GF-D8 (cell line): ENCODE results near the gene RANBP3.
"Not testable (repeated sequence)": the region's sequence is repeated elsewhere in the genome, so short reads cannot be mapped to it uniquely, and the experiment has no call there.

Experiments
- DNase-seq: peaks from one replicate; lab custom pipeline; 2025; lab: John Stamatoyannopoulos, UW

Gene RANBP3

DNA sequence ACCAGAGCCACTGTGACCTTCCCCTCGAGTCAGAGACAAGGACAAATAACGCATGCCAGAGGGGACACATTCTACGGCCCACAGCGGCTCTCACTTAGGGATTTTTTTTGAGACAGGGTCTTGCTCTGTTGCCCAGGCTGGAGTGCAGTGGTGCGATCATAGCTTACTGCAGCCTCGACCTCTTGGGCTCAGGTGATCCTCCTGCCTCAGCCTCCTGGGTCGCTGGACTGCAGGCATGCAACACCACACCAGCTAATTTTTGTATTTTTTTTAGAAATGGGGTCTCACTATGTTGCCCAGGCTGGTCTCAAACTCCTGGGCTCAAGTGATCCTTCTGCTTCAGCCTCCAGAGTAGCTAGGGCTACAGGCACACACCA, 28.1 kb upstream of the RANBP3 start:
- DNase-seq, result not testable (repeated sequence)

GRCh38 chr19:6005321-6006069, 27.6 kb upstream of the RANBP3 start:
- DNase-seq, result no peak

DNA sequence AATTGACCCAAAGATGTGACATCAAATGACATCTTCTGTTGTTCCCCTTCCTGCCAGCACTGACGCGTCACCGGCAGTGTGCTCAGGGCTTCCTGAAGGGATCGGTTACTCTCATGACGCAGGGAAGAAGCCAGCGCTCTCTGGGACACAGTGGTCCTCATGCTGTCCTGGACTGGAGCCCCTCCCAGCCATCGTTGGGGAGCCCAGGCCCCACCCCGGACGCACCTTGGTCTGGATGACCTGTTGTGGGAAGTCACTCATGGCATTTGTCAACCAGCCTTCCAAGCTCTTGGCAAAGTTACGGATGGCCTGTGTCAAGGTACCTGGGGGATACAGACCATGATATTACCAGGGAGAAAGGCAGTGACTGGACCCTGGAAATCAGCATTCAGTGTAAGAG, 26.0 kb upstream of the RANBP3 start:
- no peak for DNase-seq

GRCh38 chr19:6002591-6002990, 24.7 kb upstream of the RANBP3 start:
- DNase-seq, result no peak

- DNase-seq, result no peak
These were observed 22.4 kb upstream of the RANBP3 start for GRCh38 chr19:6000228-6000847.

GRCh38 chr19:5999693-6000092, 21.8 kb upstream of the RANBP3 start:
- DNase-seq, result no peak

- no peak for DNase-seq
These were observed 19.4 kb upstream of the RANBP3 start for GRCh38 chr19:5997371-5997770.

GRCh38 chr19:5996623-5997320, 18.8 kb upstream of the RANBP3 start:
- DNase-seq, result no peak

DNA sequence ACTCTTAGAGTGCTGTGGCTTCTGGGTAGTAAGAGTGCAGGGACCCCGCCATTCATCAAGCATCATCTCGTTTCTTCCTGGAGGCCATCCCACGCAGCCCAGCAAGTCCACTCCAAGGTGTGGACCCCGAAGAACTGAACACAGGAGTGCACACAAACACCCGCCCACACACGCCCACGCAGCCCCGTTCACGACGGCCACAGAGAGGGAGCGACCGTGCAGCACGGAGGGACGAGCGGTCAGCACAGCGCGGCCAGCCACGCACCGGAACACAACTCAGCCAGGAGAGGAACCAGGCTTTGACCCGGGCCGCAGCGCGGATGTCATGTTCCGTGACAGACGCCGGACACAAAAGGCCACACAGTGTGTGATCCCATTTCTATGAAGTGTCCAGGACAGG, 18.2 kb upstream of the RANBP3 start:
- no peak for DNase-seq

- no peak for DNase-seq
These were observed 17.7 kb upstream of the RANBP3 start for GRCh38 chr19:5995606-5996005.

DNA sequence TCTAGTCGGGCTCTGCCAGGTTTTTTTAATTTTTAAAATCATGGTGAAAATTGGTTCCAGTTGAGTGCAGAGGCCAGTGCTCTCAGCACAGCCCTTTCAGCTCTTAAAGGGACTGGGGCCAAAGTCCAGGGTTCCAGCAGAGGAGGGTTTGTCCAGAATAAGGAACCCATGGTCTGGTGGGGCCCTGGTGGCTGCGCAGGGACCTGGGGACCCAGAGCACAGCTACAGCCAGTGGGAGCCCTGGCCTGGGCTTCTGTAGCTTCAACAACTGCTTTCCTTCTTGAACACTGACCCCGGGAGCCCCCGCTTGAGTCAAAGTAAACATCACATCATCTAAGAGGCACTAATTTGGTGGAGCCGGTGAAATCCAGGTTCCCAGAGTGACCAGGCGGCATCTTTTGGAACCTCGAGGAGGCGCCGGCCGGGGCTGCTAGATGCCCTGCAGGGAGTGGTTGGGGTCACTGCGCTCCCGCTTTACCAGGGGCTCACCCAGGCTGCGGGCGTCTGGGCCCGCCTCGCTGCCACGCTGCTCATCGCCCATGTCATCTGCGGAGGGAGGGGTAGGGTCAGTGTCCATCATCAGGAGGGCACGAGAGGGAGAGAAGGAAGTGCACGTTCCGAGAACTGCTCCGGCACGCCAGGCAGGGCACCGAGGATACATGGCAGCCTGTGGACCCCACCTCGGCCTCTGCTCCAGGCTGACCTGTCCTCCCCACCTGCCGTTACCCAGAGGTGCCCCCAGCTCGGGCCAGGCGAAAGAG, 16.6 kb upstream of the RANBP3 start:
- no peak for DNase-seq

GRCh38 chr19:5993648-5994358, 15.9 kb upstream of the RANBP3 start:
- no peak for DNase-seq

DNA sequence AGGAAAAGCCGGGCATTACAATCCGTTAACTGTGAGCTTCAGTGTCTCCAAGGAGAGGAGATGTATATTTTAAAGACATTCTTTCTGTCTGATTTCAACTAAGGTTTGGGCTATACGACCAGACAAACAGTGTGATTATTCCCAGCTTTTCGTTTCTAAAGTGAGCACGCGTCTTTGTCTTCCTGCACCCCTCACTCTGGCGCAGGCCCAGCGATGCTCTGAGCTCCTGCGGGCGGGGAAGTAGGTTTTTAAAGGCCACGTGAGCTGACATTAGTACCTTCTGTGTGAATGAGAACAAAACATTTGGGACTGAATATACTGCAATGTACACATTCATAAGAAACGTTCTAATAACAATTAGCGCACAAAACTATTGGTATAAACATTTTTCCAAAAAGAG, 15.3 kb upstream of the RANBP3 start:
- DNase-seq, result no peak

- no peak for DNase-seq
These were observed 14.8 kb upstream of the RANBP3 start for GRCh38 chr19:5992756-5993155.

- DNase-seq, result no peak
These were observed 13.4 kb upstream of the RANBP3 start for GRCh38 chr19:5991244-5991838.

DNA sequence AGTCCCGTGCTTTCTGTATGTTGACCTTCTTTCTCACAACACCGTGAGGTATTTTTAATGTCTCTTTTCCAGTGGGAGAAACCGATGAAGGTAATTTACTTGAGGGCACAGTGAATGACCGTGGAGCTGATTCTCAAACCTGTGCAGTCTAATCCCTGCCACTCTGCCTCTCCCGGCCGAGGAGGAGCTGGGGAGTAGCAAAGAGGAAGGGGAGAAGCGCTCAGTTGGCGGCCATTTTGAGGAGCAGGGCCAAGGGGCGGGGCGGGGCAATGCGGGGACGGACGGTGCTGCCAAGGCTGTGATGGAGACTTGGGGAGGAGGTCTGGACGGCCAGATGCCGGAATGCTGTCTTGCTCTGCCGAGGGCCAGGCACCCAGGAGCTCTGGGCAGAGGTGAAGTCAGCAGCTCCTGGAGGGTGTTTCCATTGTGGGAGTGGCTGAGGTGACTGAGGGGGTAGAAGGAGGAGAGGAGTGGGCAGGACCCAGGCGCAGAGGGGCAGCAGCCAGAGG, 12.4 kb upstream of the RANBP3 start:
- no peak for DNase-seq

GRCh38 chr19:5989388-5990074, 11.6 kb upstream of the RANBP3 start:
- DNase-seq, result no peak

DNA sequence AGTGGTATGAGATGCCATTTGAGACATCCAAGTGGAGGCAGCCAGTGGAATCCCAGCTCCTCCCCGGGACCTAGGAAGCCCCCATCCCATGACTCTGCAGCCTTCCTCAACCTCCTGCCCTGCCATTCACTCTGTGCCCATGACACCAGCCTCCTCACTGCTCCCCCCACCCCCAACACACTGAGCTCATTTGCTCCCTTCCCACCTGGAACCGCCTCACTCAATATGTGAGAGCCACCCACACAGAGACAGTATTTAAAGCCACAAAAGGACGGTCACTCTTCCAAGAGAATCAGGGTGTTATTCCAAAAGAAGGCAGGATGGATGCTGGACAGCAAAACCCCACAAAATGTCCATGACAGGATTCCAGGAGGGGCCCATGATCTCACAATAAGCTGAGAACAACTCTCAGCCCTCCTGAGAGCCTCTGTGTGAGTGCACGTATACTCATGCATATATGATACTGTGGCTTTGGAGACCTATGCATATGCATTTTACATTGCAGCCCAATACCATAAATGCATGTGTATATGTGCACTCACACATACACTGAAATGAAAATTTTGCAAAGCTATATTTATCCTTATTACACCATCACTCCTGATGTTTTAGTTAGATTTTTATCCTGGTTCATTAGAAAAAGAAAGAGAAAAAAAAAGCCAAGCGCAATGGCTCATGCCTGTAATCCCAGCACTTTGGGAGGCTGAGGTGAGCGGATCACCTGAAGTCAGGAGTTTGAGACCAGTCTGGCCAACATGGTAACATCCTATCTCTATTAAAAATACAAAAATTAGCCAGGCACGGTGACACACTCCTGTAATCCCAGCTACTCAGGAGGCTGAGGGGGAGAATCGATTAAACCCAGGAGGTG, 10.8 kb upstream of the RANBP3 start:
- no peak for DNase-seq

- DNase-seq, result peak; percentile 37
These were observed 9.3 kb upstream of the RANBP3 start for GRCh38 chr19:5987077-5987818.
